NT2/D1 (cell line): Measurements from ENCODE around the gene XYLT1.

Experiments used
- DNase-seq: peaks from one replicate; pipeline ENCODE4 v3.0.0-alpha.2; 2011; ENCODE audit warnings: low read depth, low spot score
- H3K27me3 ChIP-seq: 2 replicates; pipeline ENCODE4 v1.6.0; 2011; ENCODE audit warnings: mild to moderate bottlenecking; ENCODE audit not compliant: insufficient read length, insufficient read depth
- H3K36me3 ChIP-seq: 2 replicates; pipeline ENCODE4 v1.6.1; 2011; ENCODE audit warnings: mild to moderate bottlenecking, low read length, mixed read lengths; ENCODE audit not compliant: insufficient read depth, insufficient read length
- H3K4me1 ChIP-seq: 2 replicates; pipeline ENCODE4 v1.5.1; 2011; ENCODE audit not compliant: insufficient read depth, insufficient read length
- H3K4me3 ChIP-seq: 2 replicates; pipeline ENCODE4 v1.5.1; 2011; ENCODE audit warnings: low read depth; ENCODE audit not compliant: insufficient read length
- H3K9ac ChIP-seq: 2 replicates; pipeline ENCODE4 v1.6.0; 2011; ENCODE audit warnings: low read depth; ENCODE audit not compliant: insufficient read length
- H3K9me3 ChIP-seq: 2 replicates; pipeline ENCODE4 v1.5.1; 2011; ENCODE audit warnings: mild to moderate bottlenecking, low read length; ENCODE audit not compliant: insufficient read depth
- SUZ12 ChIP-seq: IDR thresholded peaks from 2 replicates; pipeline ENCODE4 v1.6.1; 2011; ENCODE audit not compliant: insufficient read length, insufficient read depth; ENCODE audit errors: extremely low read depth
- YY1 ChIP-seq: IDR thresholded peaks from 2 replicates; pipeline ENCODE4 v1.6.1; 2011; ENCODE audit not compliant: insufficient read length, insufficient read depth
- ZNF274 ChIP-seq: IDR thresholded peaks from 2 replicates; pipeline ENCODE4 v1.6.1; 2011; ENCODE audit warnings: mild to moderate bottlenecking, low read depth, low read length

The XYLT1 gene

DNA sequence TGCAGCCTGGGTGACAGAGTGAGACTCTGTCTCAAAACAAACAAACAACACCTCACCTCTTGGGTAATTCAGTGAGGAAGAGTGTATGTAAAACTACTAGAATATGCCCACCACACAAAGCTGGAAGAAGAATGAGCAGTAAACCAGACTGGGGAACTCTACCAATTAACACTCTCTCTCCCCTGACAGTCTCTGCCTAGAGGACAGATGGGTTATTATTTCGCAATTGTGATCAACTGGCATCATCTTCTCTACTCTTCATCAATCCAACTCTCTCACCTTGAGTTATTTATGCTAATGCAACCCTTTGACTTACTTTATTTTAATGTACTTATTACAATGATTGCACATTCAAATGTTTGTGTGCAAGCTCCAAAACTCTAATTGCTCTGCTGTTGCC lies 205.6 kb downstream of the XYLT1 start:
- TF ChIP-seq ZNF274 (no peak), SUZ12 (no peak), YY1 (no peak)
- Histone ChIP-seq H3K27me3 (no peaks in the 10 kb centered on the region), H3K9me3 (no peaks in the 10 kb centered on the region), H3K4me1 (no peaks in the 10 kb centered on the region), H3K36me3 (no peaks in the 10 kb centered on the region), H3K9ac (no peak overlapping the region), H3K4me3 (no peak overlapping the region)
- DNase-seq = no peak

DNA sequence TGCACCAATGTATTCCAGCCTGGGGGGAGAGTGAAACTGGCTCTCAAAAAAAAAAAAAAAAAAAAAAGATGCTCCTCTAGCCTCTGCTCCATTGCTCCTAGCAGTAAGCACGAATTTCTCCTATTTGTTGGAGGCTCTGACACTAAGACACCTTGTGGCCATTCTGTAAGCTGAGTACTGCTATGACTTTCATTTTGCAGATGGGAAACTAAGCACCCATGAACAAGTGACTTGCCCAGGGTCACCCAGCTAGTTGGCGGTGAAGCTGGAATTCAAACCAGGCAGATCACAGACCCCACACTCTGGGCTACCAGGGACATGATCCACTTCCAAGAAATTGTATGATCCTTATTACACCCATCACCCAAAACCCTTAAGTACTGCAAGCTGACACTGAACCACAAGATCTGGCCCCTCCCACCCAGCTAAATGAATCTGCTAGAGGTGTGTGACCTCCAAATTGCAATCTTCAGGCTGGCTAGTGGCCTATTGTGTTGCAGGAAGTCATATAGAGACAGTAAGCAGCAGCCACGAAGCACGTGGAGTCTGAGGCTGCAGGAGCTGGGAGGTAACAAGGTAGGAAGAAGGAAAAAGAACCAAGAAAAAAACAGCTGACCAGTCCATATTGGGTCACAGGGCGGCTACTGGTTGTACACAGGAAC lies 209.4 kb downstream of the XYLT1 start:
- Histone ChIP-seq H3K9ac (no peak overlapping the region), H3K4me3 (no peak overlapping the region), H3K4me1 (no peaks in the 10 kb centered on the region), H3K27me3 (no peaks in the 10 kb centered on the region), H3K36me3 (peaks cover 4% of the 10 kb centered on the region), H3K9me3 (no peaks in the 10 kb centered on the region)
- no peak for DNase-seq
- TF ChIP-seq SUZ12 (no peak), YY1 (no peak), ZNF274 (no peak)

DNA sequence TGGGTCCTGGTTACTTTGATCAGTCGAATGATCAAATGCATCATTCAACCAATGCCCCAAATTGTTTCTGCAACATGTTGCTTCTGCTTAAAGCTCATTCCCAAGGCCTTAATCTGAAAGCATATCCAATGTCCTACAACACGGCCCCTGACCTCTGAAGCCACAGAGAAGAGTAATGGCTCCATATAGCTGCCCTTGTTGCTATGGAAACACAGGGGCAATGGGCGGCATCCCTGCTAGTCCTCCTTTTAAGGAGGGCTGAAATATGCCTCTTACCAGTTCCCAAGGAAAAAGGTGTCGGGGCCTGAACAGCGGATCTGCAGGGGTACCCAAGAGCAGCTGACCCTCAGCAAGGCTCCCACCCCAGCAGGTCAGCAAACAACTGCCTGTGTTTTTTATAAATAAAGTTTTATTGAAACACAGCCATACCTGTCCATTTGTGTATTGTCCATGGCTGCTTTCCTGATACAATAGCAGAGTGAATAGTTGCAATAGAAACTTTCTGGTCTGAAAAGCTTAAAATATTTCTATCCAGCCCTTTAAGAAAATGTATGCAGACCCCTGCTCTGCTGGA lies 210.4 kb downstream of the XYLT1 start:
- Histone ChIP-seq H3K9me3 (no peaks in the 10 kb centered on the region), H3K27me3 (no peaks in the 10 kb centered on the region), H3K4me3 (no peak overlapping the region), H3K4me1 (no peaks in the 10 kb centered on the region), H3K36me3 (peaks cover 4% of the 10 kb centered on the region), H3K9ac (no peak overlapping the region)
- DNase-seq = no peak
- TF ChIP-seq YY1 = no peak
- no peak for TF ChIP-seq SUZ12
- TF ChIP-seq ZNF274 = no peak

DNA sequence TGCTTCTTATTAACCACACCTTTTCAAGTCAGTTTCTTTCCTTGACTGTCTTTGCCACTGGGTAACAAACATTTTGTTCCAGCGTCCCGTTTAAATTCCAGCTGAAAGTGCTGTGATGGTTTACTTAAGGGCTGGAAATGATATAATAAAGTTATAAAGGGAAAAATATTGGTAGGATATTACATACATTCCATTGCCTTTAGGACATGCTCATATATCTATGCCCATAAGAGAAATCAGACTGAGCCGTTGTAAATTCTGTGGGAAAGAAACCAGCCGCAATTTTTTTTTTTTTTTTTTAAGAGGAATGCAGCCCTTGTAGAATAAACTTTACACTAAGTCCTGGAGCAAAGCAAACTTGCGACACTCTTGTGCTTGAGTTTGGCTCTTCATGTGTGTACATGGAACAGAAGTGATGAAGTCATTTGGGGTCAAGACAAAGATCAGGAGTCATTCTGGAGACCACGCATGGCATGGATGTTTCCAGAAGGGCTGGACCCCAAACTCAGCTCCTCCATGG lies 210.9 kb downstream of the XYLT1 start:
- no peak for TF ChIP-seq ZNF274
- no peak for TF ChIP-seq SUZ12
- no peak for TF ChIP-seq YY1
- H3K27me3 ChIP-seq = no peaks in the 10 kb centered on the region
- H3K9me3 ChIP-seq = no peaks in the 10 kb centered on the region
- H3K9ac ChIP-seq = no peak overlapping the region
- peaks cover 4% of the 10 kb centered on the region for H3K36me3 ChIP-seq
- no peaks in the 10 kb centered on the region for H3K4me1 ChIP-seq
- H3K4me3 ChIP-seq = no peak overlapping the region
- DNase-seq = no peak

DNA sequence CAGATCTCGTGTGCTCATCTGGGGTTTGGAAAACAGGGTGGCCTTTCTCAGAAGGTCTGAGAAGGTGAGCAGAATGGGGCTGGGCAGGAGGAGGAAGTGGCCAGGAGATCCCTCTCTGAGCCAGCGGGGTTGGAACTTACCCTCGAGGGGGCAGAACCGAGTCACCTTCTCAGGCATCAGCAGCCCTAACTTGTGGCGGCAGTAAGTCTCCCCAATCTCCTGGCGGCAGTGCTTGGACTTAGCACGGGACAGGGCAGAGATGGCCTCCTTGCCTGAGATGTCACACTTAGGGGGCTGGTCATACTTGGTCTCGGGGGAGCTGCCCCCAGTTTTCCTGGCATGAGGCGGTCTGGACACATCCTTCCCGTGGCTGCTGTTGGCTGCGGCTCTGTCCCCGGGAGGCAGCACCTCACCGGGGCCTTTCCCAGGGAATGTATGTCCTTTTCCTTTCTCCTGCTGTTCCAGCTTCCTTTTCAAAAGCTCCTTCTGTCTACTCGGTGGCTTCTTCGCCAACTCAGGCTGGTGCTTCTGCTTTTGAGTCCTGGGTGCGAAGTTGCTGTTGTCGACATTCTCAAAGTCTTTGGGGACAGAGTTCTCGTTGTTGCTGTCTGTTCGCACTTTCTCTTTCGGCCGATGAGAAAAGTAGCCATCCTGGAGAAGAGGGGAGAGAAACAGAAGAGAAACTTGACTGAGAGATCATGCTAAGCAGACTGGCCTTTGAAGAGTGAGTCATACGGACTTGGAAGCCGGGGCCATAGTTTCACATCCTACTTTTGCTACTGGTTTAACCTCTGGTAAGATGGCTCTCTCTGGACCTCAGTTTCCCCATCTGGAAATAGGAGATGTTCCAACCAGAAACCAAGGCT lies 211.7 kb downstream of the XYLT1 start:
- Histone ChIP-seq H3K4me1 (no peaks in the 10 kb centered on the region), H3K27me3 (no peaks in the 10 kb centered on the region), H3K9me3 (no peaks in the 10 kb centered on the region), H3K36me3 (peaks cover 4% of the 10 kb centered on the region), H3K9ac (no peak overlapping the region), H3K4me3 (no peak overlapping the region)
- no peak for DNase-seq
- TF ChIP-seq SUZ12 (no peak), YY1 (no peak), ZNF274 (no peak)

DNA sequence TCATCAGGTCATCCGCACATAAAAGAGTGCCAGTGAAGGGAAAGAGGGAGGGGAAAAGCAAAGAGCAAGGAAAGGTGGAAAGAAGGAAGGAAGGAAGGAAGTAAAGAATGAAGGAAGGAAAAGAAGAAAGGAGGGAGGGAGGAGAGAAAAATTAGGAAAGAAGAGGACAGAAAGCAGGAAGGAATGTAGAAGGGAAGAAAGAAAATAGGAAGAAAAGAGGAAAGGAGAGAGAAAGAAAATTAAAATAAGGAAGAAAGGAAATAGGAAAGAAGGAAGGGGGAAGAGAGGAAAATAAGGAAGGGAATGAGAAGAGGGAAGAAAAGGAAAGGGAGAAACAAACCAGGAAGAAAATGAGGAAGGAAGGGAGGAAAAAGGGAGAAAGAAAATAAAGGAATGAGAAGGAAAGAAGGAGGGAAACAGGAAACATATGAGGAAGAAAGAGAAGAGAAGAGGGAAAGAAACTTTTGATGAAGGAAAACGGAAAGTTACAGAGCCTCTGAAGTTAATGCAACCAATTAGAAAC lies 212.6 kb downstream of the XYLT1 start:
- H3K9ac ChIP-seq = no peak overlapping the region
- DNase-seq = no peak
- H3K4me3 ChIP-seq = no peak overlapping the region
- TF ChIP-seq ZNF274 (no peak), YY1 (no peak), SUZ12 (no peak)
- H3K4me1 ChIP-seq = no peaks in the 10 kb centered on the region
- peaks cover 4% of the 10 kb centered on the region for H3K36me3 ChIP-seq
- H3K9me3 ChIP-seq = no peaks in the 10 kb centered on the region
- no peaks in the 10 kb centered on the region for H3K27me3 ChIP-seq
